Right renal pelvis (tissue), 4 donors: ENCODE results near the gene HSD17B4. TPM values are rescaled to one million over a fixed set of nuclear protein-coding genes. Genes with fewer than 3 reads are reported as not detected.
"Not testable (repeated sequence)": the region's sequence is repeated elsewhere in the genome, so short reads cannot be mapped to it uniquely, and the experiment has no call there.

ENCODE experiments used
- DNase-seq, 4 donors: peaks; one replicate each; pipeline ENCODE4 v3.0.0-alpha.2; 2013; ENCODE audit warnings: low read depth in 4 of 4, low spot score in 3 of 4, missing footprints in 1 of 4
- polyA plus RNA-seq, 4 donors: library from polyadenylated mRNA; unstranded; fragments of 120-200 nt; gene quantifications; one replicate each; pipeline ENCODE4 v1.2.1, GENCODE V29; 2013; ENCODE audit not compliant: insufficient read length in 4 of 4

Gene HSD17B4
- polyA plus RNA-seq = 100 to 1,000 TPM; 208 to 251 (median 233) TPM

GRCh38 chr5:119452373-119453039 is at the start of gene HSD17B4:
Gene HSD17B4 (plus strand): TSS chr5:119452497. CDS start chr5:119452576, 79 bp downstream.
- DNase-seq = peak; percentile 72 to 82 (median 78)

- DNase-seq = no peak
Observed at GRCh38 chr5:119402555-119402954, 49.7 kb upstream of the HSD17B4 start.

GRCh38 chr5:119404033-119404432 is 48.3 kb upstream of the HSD17B4 start:
- DNase-seq = no peak

- no peak for DNase-seq
Observed at GRCh38 chr5:119405419-119405818, 46.9 kb upstream of the HSD17B4 start.

GRCh38 chr5:119406551-119407110 is 45.7 kb upstream of the HSD17B4 start:
- DNase-seq = no peak

- DNase-seq = no peak
Observed at GRCh38 chr5:119409235-119409815, 43.0 kb upstream of the HSD17B4 start.

GRCh38 chr5:119410448-119411159 is 41.7 kb upstream of the HSD17B4 start:
- DNase-seq = no peak

GRCh38 chr5:119411361-119412278 is 40.7 kb upstream of the HSD17B4 start:
- DNase-seq = peak; percentile 66 to 76 (median 72)

GRCh38 chr5:119412279-119413227 is 39.7 kb upstream of the HSD17B4 start:
- DNase-seq = no peak

- DNase-seq = not testable (repeated sequence)
Observed at GRCh38 chr5:119414124-119414734, 38.1 kb upstream of the HSD17B4 start.

- DNase-seq = no peak
Observed at GRCh38 chr5:119417891-119418605, 34.2 kb upstream of the HSD17B4 start.

GRCh38 chr5:119418606-119419100 is 33.6 kb upstream of the HSD17B4 start:
- DNase-seq = no peak

GRCh38 chr5:119420169-119420568 is 32.1 kb upstream of the HSD17B4 start:
- DNase-seq = no peak

- no peak for DNase-seq
Observed at GRCh38 chr5:119426057-119426456, 26.2 kb upstream of the HSD17B4 start.

GRCh38 chr5:119427060-119427459 is 25.2 kb upstream of the HSD17B4 start:
- DNase-seq = no peak

- DNase-seq = not testable (repeated sequence)
Observed at GRCh38 chr5:119427596-119427995, 24.7 kb upstream of the HSD17B4 start.

GRCh38 chr5:119428166-119428565 is 24.1 kb upstream of the HSD17B4 start:
- not testable (repeated sequence) for DNase-seq

GRCh38 chr5:119428574-119428973 is 23.7 kb upstream of the HSD17B4 start:
- DNase-seq = not testable (repeated sequence)
